ENCODE measurements around the gene PRKAA1. TPM values are rescaled to one million over a fixed set of nuclear protein-coding genes. Genes with fewer than 3 reads are reported as not detected.

Gene PRKAA1
- total RNA-seq, 1 experiment from 2014 or later: 58.1 TPM

GRCh38 chr5:40832345-40832744 lies 34.2 kb upstream of the PRKAA1 start:
- Mint-ChIP-seq H3K27ac (ENCODE audit: low read depth, unreplicated experiment) (no peak overlapping the region), H3K36me3 (ENCODE audit: insufficient read depth, unreplicated experiment) (peaks cover 82% of the 10 kb centered on the region), H3K4me1 (ENCODE audit: insufficient read depth, unreplicated experiment) (peaks cover 35% of the 10 kb centered on the region), H3K4me3 (ENCODE audit: unreplicated experiment) (peak overlapping the region; percentile 98), H3K27me3 (ENCODE audit: insufficient read depth, unreplicated experiment) (no peaks in the 10 kb centered on the region), H3K9me3 (ENCODE audit: unreplicated experiment) (no peaks in the 10 kb centered on the region)
- no TSS peak for BruUV-seq (replicated peaks)
- ChIA-PET CTCF (interaction anchor here (0.7 to 1.1 kb wide), 2 partner anchors 35 to 1072 kb away, joined by 3 to 4 read pairs; partner anchors contain the start of gene RIMOC1), POLR2A (interaction anchor here (1.0 to 6.0 kb wide), 8 partner anchors 9 to 77 kb away, joined by 3 to 50 read pairs (median 7); partner anchors contain the start of genes CARD6 and TTC33)
- intact Hi-C loops (cut with micrococcal nuclease): no loop called here
- TF ChIP-seq CTCF (IDR thresholded peaks at IDR 0.05; ENCODE audit: unreplicated experiment): no peak
- no peak for DNase-seq (ENCODE audit: unreplicated experiment)

GRCh38 chr5:40831346-40832210 lies 33.4 kb upstream of the PRKAA1 start:
- intact Hi-C loops (cut with micrococcal nuclease): loop anchor here (1.0 kb wide), 1 partner anchor 33 kb away; the partner anchor contains the start of gene PRKAA1
- Mint-ChIP-seq H3K27me3 (ENCODE audit: insufficient read depth, unreplicated experiment) (no peaks in the 10 kb centered on the region), H3K36me3 (ENCODE audit: insufficient read depth, unreplicated experiment) (peaks cover 89% of the 10 kb centered on the region), H3K9me3 (ENCODE audit: unreplicated experiment) (no peaks in the 10 kb centered on the region), H3K27ac (ENCODE audit: low read depth, unreplicated experiment) (no peak overlapping the region), H3K4me1 (ENCODE audit: insufficient read depth, unreplicated experiment) (peaks cover 30% of the 10 kb centered on the region), H3K4me3 (ENCODE audit: unreplicated experiment) (peak overlapping the region; percentile 98)
- TF ChIP-seq CTCF (IDR thresholded peaks at IDR 0.05; ENCODE audit: unreplicated experiment): no peak
- POLR2A ChIA-PET: interaction anchor here (0.9 to 6.0 kb wide), 8 partner anchors 8 to 1072 kb away, joined by 3 to 50 read pairs (median 7); partner anchors contain the start of genes CARD6 and TTC33
- DNase-seq (ENCODE audit: unreplicated experiment): no peak
- CTCF ChIA-PET: interaction anchor here (0.6 to 1.5 kb wide), 2 partner anchors 24 to 47 kb away, joined by 4 read pairs; no protein-coding TSS in a partner anchor
- BruUV-seq (replicated peaks): no TSS peak

- H3K4me1 Mint-ChIP-seq (ENCODE audit: insufficient read depth, unreplicated experiment): peaks cover 24% of the 10 kb centered on the region
- TF ChIP-seq CTCF (IDR thresholded peaks at IDR 0.05; ENCODE audit: unreplicated experiment): no peak
- peak overlapping the region; percentile 3 for H3K27ac Mint-ChIP-seq (ENCODE audit: low read depth, unreplicated experiment)
- no peak overlapping the region for H3K4me3 Mint-ChIP-seq (ENCODE audit: unreplicated experiment)
- no TSS peak for BruUV-seq (replicated peaks)
- no peaks in the 10 kb centered on the region for H3K27me3 Mint-ChIP-seq (ENCODE audit: insufficient read depth, unreplicated experiment)
- intact Hi-C loops (cut with micrococcal nuclease): no loop called here
- H3K36me3 Mint-ChIP-seq (ENCODE audit: insufficient read depth, unreplicated experiment): peaks cover 98% of the 10 kb centered on the region
- ChIA-PET CTCF (interaction anchor here (0.7 to 1.5 kb wide), 3 partner anchors 23 to 426 kb away, joined by 3 to 4 read pairs (median 4); no protein-coding TSS in a partner anchor), POLR2A (interaction anchor here (0.9 to 1.2 kb wide), 6 partner anchors 12 to 1073 kb away, joined by 3 to 6 read pairs (median 4); partner anchors contain the start of genes CARD6, PRKAA1 and TTC33)
- no peaks in the 10 kb centered on the region for H3K9me3 Mint-ChIP-seq (ENCODE audit: unreplicated experiment)
- no peak for DNase-seq (ENCODE audit: unreplicated experiment)
These were observed 31.8 kb upstream of the PRKAA1 start for GRCh38 chr5:40829748-40830533.

Data from MCF 10A (cell line).